ENCODE measurements around the gene SLC6A20. TPM values are rescaled to one million over a fixed set of nuclear protein-coding genes. Genes with fewer than 3 reads are reported as not detected.
A peak's percentile ranks its signal among the peaks of the same experiment; 100 is the strongest.

The SLC6A20 gene
- total RNA-seq, 2 experiments from 2014 or later: not detected

DNA sequence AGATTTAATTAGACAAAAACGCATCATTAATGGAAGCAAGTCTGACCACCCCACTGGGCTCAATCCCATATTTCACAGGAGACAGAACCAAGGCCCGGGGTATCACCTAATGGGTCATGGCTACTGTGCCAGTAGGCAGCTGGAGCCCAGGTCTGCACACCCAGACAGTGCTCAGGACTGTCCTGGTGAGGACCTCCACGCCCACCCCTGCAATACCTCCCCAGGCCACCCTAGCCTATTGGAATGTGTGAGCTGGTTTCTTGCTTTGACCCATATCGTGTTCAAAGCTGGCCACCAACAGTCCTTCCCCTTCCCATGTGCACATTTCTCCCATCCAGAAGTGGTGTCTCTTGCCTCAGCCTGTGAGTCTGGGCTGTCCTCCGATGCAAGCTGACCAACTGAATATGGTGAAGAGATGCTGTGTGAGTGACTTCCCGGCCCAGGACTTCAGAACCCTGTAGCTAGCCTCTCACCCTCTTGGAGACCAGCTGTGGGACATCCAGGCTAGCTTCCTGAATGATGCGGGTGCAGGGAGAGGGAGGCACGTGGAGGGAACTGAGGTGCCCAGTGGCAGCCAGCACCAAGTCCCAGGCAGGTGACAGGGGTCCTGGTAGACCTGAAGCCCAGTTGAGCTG is 19.1 kb downstream of the SLC6A20 start:
- no peak for DNase-seq
- H3K4me1 Mint-ChIP-seq: peaks cover 9% of the 10 kb centered on the region

DNA sequence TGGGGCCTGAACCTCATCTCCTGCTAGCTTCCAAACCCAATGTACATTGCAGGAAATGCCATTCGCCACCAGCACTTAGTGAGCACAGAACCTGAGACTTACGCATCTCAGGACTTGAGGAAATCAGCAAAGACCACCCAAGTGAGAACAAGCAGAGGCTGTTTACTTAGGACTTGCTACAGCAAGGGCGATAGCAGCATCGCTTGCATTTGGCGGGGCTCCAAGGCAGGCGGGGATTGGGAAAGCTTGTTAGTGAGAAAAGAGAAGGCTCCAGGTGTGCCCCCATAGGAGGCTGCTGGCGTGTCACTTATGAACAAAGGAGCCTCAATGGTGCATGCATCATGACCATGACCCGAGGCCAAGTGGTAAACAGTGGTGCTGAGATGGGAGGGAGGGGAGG is 19.7 kb downstream of the SLC6A20 start:
- Mint-ChIP-seq H3K4me1 (peaks cover 9% of the 10 kb centered on the region), H3K36me3 (no peaks in the 10 kb centered on the region), H3K27ac (no peak overlapping the region), H3K4me3 (no peak overlapping the region), H3K9me3 (no peaks in the 10 kb centered on the region), H3K27me3 (peaks cover 5% of the 10 kb centered on the region)
- DNase-seq: no peak

More for the DNA sequence above, 19.1 kb downstream of the SLC6A20 start:
- Mint-ChIP-seq H3K9me3 (no peaks in the 10 kb centered on the region), H3K27ac (no peak overlapping the region), H3K36me3 (no peaks in the 10 kb centered on the region), H3K4me3 (no peak overlapping the region), H3K27me3 (no peaks in the 10 kb centered on the region)

DNA sequence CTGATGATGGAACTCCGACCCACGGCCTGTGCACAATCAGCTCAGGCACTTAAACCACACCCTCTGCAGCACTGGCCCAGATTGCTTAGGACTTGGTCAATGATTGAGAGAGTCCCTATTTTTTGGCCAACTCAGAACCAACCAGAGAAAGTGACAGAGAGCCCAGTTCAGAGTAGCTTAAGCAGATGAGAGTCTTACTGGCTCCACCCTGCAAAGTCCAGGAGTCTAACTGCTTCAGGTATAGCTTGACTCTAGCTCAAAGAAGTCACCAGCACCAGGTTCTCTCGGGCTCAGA is 20.1 kb downstream of the SLC6A20 start:
- Mint-ChIP-seq H3K27ac (no peak overlapping the region), H3K4me3 (no peak overlapping the region), H3K27me3 (peaks cover 6% of the 10 kb centered on the region), H3K36me3 (no peaks in the 10 kb centered on the region), H3K9me3 (no peaks in the 10 kb centered on the region), H3K4me1 (peaks cover 9% of the 10 kb centered on the region)
- DNase-seq: no peak

DNA sequence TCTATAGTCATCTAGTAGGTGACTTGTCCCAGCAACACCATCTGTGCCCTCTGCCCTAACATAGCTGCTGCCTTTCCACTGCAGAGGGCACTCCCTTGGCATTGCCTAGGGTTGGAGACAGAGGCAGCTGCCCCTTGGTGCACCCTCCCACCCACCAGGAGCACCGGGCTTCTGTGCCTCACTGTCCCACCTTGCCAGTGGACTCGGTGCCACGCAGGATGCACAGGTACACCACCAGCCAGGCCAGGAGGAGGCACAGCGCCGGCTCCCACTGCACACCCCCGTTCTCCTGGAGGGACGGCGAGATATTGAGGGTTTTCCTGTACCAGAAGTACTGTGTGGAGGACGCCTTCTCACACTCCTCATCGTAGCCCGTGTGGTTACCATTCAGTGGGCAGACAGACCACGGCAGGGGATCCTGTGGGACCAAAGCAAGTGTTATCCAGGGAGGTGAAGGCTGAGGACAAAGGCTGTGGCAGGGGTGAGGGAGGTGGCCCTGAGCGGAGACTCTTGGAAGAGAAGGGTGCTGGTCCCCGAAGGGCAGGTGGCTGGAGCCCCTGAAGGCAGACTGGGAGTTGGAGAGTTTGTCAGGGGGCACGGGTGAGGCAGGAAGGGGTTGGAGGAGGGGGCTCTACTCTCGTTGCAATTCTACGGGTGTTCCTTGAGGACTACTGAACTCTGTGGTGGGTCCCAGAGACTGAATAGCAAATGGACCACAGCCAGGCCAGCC is 20.6 kb downstream of the SLC6A20 start:
- DNase-seq: no peak
- H3K27me3 Mint-ChIP-seq: peaks cover 6% of the 10 kb centered on the region
- no peaks in the 10 kb centered on the region for H3K9me3 Mint-ChIP-seq
- peaks cover 9% of the 10 kb centered on the region for H3K4me1 Mint-ChIP-seq
- no peak overlapping the region for H3K27ac Mint-ChIP-seq
- no peaks in the 10 kb centered on the region for H3K36me3 Mint-ChIP-seq
- H3K4me3 Mint-ChIP-seq: no peak overlapping the region

- no peak overlapping the region for H3K27ac Mint-ChIP-seq
- no peaks in the 10 kb centered on the region for H3K9me3 Mint-ChIP-seq
- no peaks in the 10 kb centered on the region for H3K36me3 Mint-ChIP-seq
Observed at GRCh38 chr3:45774581-45775521, 21.5 kb downstream of the SLC6A20 start.

DNA sequence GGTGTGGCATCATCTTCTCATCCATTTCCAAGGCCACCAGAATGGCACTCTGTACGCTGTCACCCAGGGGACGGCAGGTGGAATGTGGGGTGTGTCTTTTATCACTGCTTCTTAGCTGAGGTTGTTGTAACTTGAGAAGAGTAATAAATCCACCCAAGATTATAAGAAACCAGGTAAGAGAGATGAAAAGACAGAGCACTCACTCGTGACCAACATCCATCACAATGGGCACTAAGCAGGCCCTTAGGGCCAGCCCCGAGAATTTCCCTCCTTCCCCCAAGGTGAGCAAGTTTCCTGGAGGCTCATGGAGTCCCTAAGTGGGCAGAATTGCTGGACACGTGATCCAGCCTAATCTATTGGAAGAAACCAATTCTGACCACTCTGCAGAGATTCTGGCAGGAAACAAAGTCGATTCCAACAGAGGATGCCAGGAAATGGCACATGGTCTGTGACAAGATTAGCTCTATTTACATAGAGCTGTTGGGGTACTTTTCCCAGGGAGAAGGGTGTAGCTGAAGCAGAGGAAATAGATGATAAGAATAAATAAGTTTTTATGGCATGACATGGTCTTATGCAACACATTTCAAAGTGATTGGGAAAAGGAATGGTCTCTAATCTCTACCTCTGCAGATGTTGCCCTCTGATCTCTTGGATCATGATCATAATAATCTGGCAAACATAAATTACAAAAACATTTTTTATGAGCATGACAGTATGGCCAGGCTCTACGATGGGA is 22.5 kb downstream of the SLC6A20 start:
- no peak for DNase-seq
- Mint-ChIP-seq H3K4me3 (no peak overlapping the region), H3K9me3 (no peaks in the 10 kb centered on the region), H3K36me3 (no peaks in the 10 kb centered on the region), H3K27ac (no peak overlapping the region), H3K4me1 (peaks cover 9% of the 10 kb centered on the region), H3K27me3 (peaks cover 14% of the 10 kb centered on the region)

More at GRCh38 chr3:45774581-45775521, 21.5 kb downstream of the SLC6A20 start:
- Mint-ChIP-seq H3K4me3 (no peak overlapping the region), H3K27me3 (peaks cover 10% of the 10 kb centered on the region), H3K4me1 (peaks cover 9% of the 10 kb centered on the region)
- no peak for DNase-seq

DNA sequence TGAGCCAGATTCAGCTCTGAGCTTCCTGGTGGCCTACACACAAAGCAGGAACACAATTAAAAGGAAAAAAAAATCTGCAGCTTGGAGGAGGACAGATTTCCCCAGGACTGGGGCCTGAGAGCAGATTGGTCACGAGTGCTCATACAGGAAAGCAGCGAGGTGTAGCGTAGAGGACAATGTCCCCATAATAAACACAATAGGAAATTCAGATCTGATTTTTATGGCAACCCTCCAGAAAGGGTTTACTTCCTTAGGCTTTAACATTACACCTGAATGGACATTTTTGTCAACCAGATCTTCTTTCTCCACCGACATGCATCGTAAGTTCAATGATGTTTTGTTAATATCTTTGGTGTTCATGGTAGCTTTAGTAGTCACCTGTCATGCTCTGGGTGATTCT is 23.3 kb downstream of the SLC6A20 start:
- no peak overlapping the region for H3K27ac Mint-ChIP-seq
- H3K36me3 Mint-ChIP-seq: no peaks in the 10 kb centered on the region
- H3K9me3 Mint-ChIP-seq: no peaks in the 10 kb centered on the region
- peaks cover 9% of the 10 kb centered on the region for H3K4me1 Mint-ChIP-seq
- H3K27me3 Mint-ChIP-seq: peaks cover 14% of the 10 kb centered on the region
- H3K4me3 Mint-ChIP-seq: no peak overlapping the region
- no peak for DNase-seq

DNA sequence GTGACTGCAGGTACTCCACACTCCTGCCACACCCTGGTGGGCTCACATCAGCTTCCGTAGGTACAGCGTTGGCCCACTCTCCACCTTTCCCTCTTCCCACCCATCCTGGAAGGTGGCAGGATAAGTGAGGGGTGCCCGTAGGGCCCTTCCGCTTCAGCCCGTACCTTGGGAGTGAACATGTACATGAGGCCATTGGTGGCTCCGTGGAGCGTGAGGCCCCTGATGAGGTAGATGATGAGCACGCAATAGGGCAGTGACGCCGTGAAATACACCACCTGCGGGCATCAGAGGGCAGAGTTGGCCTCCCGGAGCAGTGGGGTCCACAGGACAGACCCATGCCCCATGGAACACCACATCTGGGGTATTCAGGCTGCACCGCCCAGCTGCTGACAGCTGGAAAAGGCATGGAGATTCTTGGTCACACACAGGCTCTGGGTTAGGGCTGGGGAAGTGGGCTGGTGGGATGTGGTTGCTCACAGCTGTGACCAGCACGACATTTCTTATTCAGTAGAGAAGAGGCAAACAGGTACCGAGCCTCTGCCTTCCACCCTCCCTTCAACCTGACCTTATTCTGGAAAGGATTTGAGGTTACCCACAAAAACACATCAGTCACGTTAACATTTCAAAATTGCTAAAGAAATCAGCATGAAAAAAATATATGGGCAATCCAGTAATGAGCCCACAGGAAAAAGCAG is 23.8 kb downstream of the SLC6A20 start:
- DNase-seq: peak; percentile 40
- H3K27me3 Mint-ChIP-seq: peaks cover 14% of the 10 kb centered on the region
- no peak overlapping the region for H3K27ac Mint-ChIP-seq
- no peak overlapping the region for H3K4me3 Mint-ChIP-seq
- peaks cover 9% of the 10 kb centered on the region for H3K4me1 Mint-ChIP-seq
- peaks cover under 1% of the 10 kb centered on the region for H3K9me3 Mint-ChIP-seq
- H3K36me3 Mint-ChIP-seq: no peaks in the 10 kb centered on the region

- H3K9me3 Mint-ChIP-seq: peaks cover 3% of the 10 kb centered on the region
- H3K4me1 Mint-ChIP-seq: peaks cover 9% of the 10 kb centered on the region
- H3K4me3 Mint-ChIP-seq: no peak overlapping the region
- peaks cover 14% of the 10 kb centered on the region for H3K27me3 Mint-ChIP-seq
- DNase-seq: no peak
- no peak overlapping the region for H3K27ac Mint-ChIP-seq
- peaks cover 1% of the 10 kb centered on the region for H3K36me3 Mint-ChIP-seq
Observed at GRCh38 chr3:45771831-45772230, 24.5 kb downstream of the SLC6A20 start.

DNA sequence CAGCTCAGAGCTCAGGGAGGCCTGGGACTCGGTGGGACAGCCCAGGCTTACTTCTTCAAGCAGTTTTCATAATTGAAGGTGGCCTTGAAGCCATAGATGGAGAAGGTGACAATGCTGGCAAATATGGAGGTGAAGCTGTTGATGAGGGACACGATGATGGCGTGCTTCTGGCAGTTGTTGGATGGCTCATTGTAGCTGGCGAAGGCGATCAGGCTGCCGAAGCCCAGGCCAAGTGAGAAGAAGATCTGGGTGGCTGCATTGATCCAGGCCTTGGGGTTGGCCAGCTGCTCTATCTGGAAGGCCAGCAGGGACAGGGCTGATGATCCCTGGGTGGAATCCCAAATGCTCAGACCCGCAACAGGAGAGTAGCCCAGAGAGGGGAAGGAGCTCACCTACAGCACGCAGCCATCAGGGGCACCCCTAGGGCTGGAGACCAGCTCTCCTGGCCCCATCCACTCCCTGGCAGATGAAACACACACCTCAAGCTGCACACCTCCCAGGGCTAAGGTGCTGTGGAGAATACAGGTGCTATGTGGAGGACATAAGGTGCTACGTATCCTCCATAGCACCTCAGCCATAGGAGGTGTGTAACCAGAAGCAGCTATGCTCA is 25.1 kb downstream of the SLC6A20 start:
- Mint-ChIP-seq H3K36me3 (peaks cover 1% of the 10 kb centered on the region), H3K27ac (no peak overlapping the region), H3K27me3 (peaks cover 14% of the 10 kb centered on the region), H3K4me1 (peaks cover 9% of the 10 kb centered on the region), H3K4me3 (no peak overlapping the region), H3K9me3 (peaks cover 3% of the 10 kb centered on the region)
- no peak for DNase-seq

DNA sequence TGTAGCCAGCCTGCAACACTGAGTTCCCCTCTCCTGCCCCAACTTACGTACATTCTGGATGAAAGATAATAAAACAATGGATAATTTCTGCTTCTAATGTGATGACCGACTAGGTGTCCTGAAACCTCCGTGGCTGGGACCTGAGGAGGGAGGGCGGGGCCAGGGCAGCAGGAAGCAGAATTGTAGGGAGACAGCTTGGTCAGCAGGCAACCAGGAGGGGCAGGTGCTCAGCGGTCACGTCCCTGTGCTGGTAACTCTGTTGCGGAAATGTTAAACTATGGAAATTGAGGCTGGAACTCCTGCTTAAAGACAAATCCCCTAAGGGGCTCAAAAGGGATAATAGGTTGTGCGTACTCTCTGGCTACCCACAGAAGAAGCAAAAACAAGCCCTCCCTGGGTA is 30.4 kb downstream of the SLC6A20 start:
- H3K27me3 Mint-ChIP-seq: peaks cover 9% of the 10 kb centered on the region
- peaks cover 2% of the 10 kb centered on the region for H3K4me1 Mint-ChIP-seq
- H3K27ac Mint-ChIP-seq: no peak overlapping the region
- H3K36me3 Mint-ChIP-seq: peaks cover 1% of the 10 kb centered on the region
- H3K9me3 Mint-ChIP-seq: peaks cover 3% of the 10 kb centered on the region
- H3K4me3 Mint-ChIP-seq: no peak overlapping the region
- DNase-seq: no peak

DNA sequence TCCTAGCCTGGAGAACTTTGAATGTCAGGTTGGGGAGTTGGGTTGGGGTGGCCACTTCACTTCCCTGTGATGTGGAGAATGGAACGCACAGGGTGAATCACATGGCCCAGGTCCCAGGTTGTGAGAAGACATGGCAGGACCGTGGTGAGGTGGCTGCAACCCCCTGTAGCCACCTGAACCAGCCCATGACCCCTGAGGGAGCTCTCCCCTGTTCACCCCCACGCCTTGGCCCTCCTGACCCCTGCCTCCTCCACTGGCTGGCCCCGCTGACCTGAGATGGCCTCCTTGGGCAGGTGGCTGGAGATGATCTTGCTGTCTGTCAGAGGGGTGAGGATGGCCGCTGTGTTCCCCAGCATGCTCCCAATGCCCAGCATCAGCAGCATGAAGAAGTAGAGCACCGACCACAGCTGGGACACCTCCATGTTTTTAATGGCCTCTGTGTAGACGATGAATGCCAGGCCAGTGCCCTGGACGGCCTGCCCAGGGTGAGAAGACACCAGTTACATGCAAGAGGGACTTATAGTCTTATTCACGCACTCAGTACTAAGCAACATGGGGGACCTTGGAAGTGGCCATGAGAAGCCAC is 31.0 kb downstream of the SLC6A20 start:
- H3K27me3 Mint-ChIP-seq: peaks cover 12% of the 10 kb centered on the region
- peaks cover 2% of the 10 kb centered on the region for H3K4me1 Mint-ChIP-seq
- H3K27ac Mint-ChIP-seq: no peak overlapping the region
- H3K36me3 Mint-ChIP-seq: peaks cover 1% of the 10 kb centered on the region
- DNase-seq: no peak
- no peak overlapping the region for H3K4me3 Mint-ChIP-seq
- peaks cover 3% of the 10 kb centered on the region for H3K9me3 Mint-ChIP-seq

- peaks cover 2% of the 10 kb centered on the region for H3K4me1 Mint-ChIP-seq
- no peak for DNase-seq
- peaks cover 3% of the 10 kb centered on the region for H3K9me3 Mint-ChIP-seq
- peaks cover 3% of the 10 kb centered on the region for H3K27me3 Mint-ChIP-seq
- H3K36me3 Mint-ChIP-seq: peaks cover 1% of the 10 kb centered on the region
- no peak overlapping the region for H3K27ac Mint-ChIP-seq
- no peak overlapping the region for H3K4me3 Mint-ChIP-seq
Observed at GRCh38 chr3:45763303-45763675, 33.0 kb downstream of the SLC6A20 start.
